ENCODE measurements around the gene PSMA7.

- TF ChIP-seq CTCF (IDR thresholded peaks at IDR 0.05) (no peak), ZFX (IDR thresholded peaks at IDR 0.05; ENCODE audit: borderline replicate concordance) (no peak)
These were observed 5.0 kb downstream of the PSMA7 start for GRCh38 chr20:62138204-62138543.
